Smooth muscle cell (in vitro differentiated cells): ENCODE results near the gene NEGR1. TPM values are rescaled to one million over a fixed set of nuclear protein-coding genes. Genes with fewer than 3 reads are reported as not detected.

Experiments
- DNase-seq: peaks from one replicate; lab custom pipeline; 2025; ENCODE audit not compliant: unreplicated experiment; lab: John Stamatoyannopoulos, UW
- H2AFZ ChIP-seq: fragments of 200-600 bp; sonication (generic); 2 replicates; pipeline ENCODE4 v1.6.0; 2016; ENCODE audit warnings: antibody characterized with exemption, low read depth, mild to moderate bottlenecking
- H3F3A ChIP-seq: fragments of 200-600 bp; sonication (generic); 2 replicates; pipeline ENCODE4 v1.6.0; 2017; ENCODE audit warnings: antibody characterized with exemption, low read depth
- H3K27ac ChIP-seq: fragments of 200-600 bp; sonication (generic); 2 replicates; pipeline ENCODE4 v1.5.1; 2016; ENCODE audit warnings: low read depth, mild to moderate bottlenecking
- H3K27me3 ChIP-seq: fragments of 200-600 bp; sonication (generic); 2 replicates; pipeline ENCODE4 v1.6.1; 2016; ENCODE audit warnings: low read depth, mild to moderate bottlenecking
- H3K36me3 ChIP-seq: fragments of 200-600 bp; sonication (generic); 2 replicates; pipeline ENCODE4 v1.5.1; 2016; ENCODE audit warnings: low read depth
- H3K4me1 ChIP-seq: fragments of 200-600 bp; sonication (generic); 2 replicates; pipeline ENCODE4 v1.5.1; 2016; ENCODE audit warnings: low read depth
- H3K4me2 ChIP-seq: fragments of 200-600 bp; sonication (generic); 2 replicates; pipeline ENCODE4 v1.6.0; 2016; ENCODE audit warnings: mild to moderate bottlenecking
- H3K4me3 ChIP-seq: fragments of 200-600 bp; sonication (generic); 2 replicates; pipeline ENCODE4 v1.5.1; 2016; ENCODE audit warnings: mild to moderate bottlenecking
- H3K79me2 ChIP-seq: fragments of 200-600 bp; sonication (generic); 2 replicates; pipeline ENCODE4 v1.6.0; 2016; ENCODE audit warnings: low read depth, mild to moderate bottlenecking
- H3K9ac ChIP-seq: fragments of 200-600 bp; sonication (generic); 2 replicates; pipeline ENCODE4 v1.6.0; 2016; ENCODE audit warnings: low read depth
- H3K9me3 ChIP-seq: fragments of 200-600 bp; sonication (generic); replicated peaks from 2 replicates; pipeline ENCODE4 v1.5.1; 2016; ENCODE audit warnings: low read depth
- H4K20me1 ChIP-seq: fragments of 200-600 bp; sonication (generic); 2 replicates; pipeline ENCODE4 v1.6.0; 2016; ENCODE audit warnings: low read depth
- WGBS: methylation state at CpG from one replicate; pipeline ENCODE4 v1.1.7; 2016; ENCODE audit warnings: low lambda C conversion rate; 5-methylcytosine and 5-hydroxymethylcytosine counted together
- polyA plus RNA-seq: library from polyadenylated mRNA; unstranded; fragments of >200 nt; fragmentation: Nextera tagmentation; extraction: Ambion mirVana; gene quantifications from 2 replicates; pipeline ENCODE4 v1.2.1, GENCODE V29; 2016
- total RNA-seq: library from RNA; depleted of rRNA; stranded (reverse); fragments of >200 nt; gene quantifications from 2 replicates; pipeline ENCODE4 v1.2.3, GENCODE V29; 2014
- TF ChIP-seq, protein P1 (sequence below): fragments of 200-600 bp; sonication (generic); IDR thresholded peaks from 2 replicates; pipeline ENCODE4 v1.5.1; 2017; ENCODE audit warnings: borderline replicate concordance, mild to moderate bottlenecking, antibody characterized with exemption; ENCODE audit not compliant: insufficient read depth, poor library complexity, severe bottlenecking

Gene NEGR1
- total and polyA plus RNA-seq, 2 experiments from 2014 or later: 0.02 to 0.09 TPM

GRCh38 chr1:71638081-71638766 is 644.1 kb downstream of the NEGR1 start:
- no peaks in the 10 kb centered on the region for H4K20me1 ChIP-seq
- no peaks in the 10 kb centered on the region for H3K4me1 ChIP-seq
- DNase-seq: no peak
- no peaks in the 10 kb centered on the region for H3K36me3 ChIP-seq
- H3F3A ChIP-seq: no peaks in the 10 kb centered on the region
- no peak overlapping the region for H3K27ac ChIP-seq
- WGBS: 55% methylated on average over 4 of the region's 4 CpGs
- no peaks in the 10 kb centered on the region for H3K79me2 ChIP-seq
- H3K4me3 ChIP-seq: no peak overlapping the region
- H2AFZ ChIP-seq: no peak overlapping the region
- TF ChIP-seq, protein P1, sequence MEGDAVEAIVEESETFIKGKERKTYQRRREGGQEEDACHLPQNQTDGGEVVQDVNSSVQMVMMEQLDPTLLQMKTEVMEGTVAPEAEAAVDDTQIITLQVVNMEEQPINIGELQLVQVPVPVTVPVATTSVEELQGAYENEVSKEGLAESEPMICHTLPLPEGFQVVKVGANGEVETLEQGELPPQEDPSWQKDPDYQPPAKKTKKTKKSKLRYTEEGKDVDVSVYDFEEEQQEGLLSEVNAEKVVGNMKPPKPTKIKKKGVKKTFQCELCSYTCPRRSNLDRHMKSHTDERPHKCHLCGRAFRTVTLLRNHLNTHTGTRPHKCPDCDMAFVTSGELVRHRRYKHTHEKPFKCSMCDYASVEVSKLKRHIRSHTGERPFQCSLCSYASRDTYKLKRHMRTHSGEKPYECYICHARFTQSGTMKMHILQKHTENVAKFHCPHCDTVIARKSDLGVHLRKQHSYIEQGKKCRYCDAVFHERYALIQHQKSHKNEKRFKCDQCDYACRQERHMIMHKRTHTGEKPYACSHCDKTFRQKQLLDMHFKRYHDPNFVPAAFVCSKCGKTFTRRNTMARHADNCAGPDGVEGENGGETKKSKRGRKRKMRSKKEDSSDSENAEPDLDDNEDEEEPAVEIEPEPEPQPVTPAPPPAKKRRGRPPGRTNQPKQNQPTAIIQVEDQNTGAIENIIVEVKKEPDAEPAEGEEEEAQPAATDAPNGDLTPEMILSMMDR: no peak
- no peak overlapping the region for H3K4me2 ChIP-seq
- no peaks in the 10 kb centered on the region for H3K9me3 ChIP-seq
- no peaks in the 10 kb centered on the region for H3K27me3 ChIP-seq
- no peak overlapping the region for H3K9ac ChIP-seq

- no peak overlapping the region for H3K27ac ChIP-seq
- H3K79me2 ChIP-seq: no peaks in the 10 kb centered on the region
- WGBS: 86% methylated on average over 2 of the region's 2 CpGs
- no peaks in the 10 kb centered on the region for H3K36me3 ChIP-seq
- no peak for DNase-seq
- no peak overlapping the region for H3K4me3 ChIP-seq
- H3K4me2 ChIP-seq: no peak overlapping the region
- H2AFZ ChIP-seq: no peak overlapping the region
- H3K4me1 ChIP-seq: no peaks in the 10 kb centered on the region
- TF ChIP-seq, protein P1: no peak
- no peak overlapping the region for H3K9ac ChIP-seq
- no peaks in the 10 kb centered on the region for H4K20me1 ChIP-seq
- no peaks in the 10 kb centered on the region for H3K27me3 ChIP-seq
- H3F3A ChIP-seq: no peaks in the 10 kb centered on the region
- no peaks in the 10 kb centered on the region for H3K9me3 ChIP-seq
These were observed 646.8 kb downstream of the NEGR1 start for GRCh38 chr1:71635568-71635967.

DNA sequence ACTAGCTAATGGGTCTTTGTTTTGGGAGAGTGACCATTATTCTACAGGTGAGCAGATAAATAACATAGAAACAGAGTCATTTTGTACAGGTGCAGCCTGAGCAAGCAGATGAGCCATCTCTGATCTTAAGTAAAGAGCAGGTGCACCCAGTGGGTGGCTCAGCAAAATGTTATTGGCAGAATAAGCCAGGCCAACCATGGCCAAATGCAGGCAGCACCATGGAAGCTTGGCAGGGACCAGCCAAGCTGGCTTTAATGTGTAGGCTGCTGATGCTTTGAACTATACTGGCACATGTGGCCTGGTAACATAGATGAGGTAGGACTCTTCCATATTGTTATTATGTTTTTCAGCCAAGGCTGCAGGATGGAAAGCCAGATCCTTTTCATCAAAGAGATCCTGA is 648.2 kb downstream of the NEGR1 start:
- TF ChIP-seq, protein P1: no peak
- Histone ChIP-seq H3K4me2 (no peak overlapping the region), H4K20me1 (no peaks in the 10 kb centered on the region), H3K79me2 (no peaks in the 10 kb centered on the region), H3K27ac (no peak overlapping the region), H3K4me3 (no peak overlapping the region), H3K9ac (no peak overlapping the region), H3K4me1 (no peaks in the 10 kb centered on the region), H3K36me3 (no peaks in the 10 kb centered on the region), H3K9me3 (no peaks in the 10 kb centered on the region), H3F3A (no peaks in the 10 kb centered on the region), H3K27me3 (no peaks in the 10 kb centered on the region), H2AFZ (no peak overlapping the region)
- no peak for DNase-seq

- Histone ChIP-seq H2AFZ (no peak overlapping the region), H3K27me3 (no peaks in the 10 kb centered on the region), H3K4me3 (no peak overlapping the region), H4K20me1 (no peaks in the 10 kb centered on the region), H3F3A (no peaks in the 10 kb centered on the region), H3K4me2 (no peak overlapping the region), H3K4me1 (no peaks in the 10 kb centered on the region), H3K27ac (no peak overlapping the region), H3K9ac (no peak overlapping the region), H3K79me2 (no peaks in the 10 kb centered on the region), H3K36me3 (no peaks in the 10 kb centered on the region), H3K9me3 (no peaks in the 10 kb centered on the region)
- TF ChIP-seq, protein P1: no peak
- 91% methylated on average over 1 of the region's 1 CpG for WGBS
- no peak for DNase-seq
These were observed 652.3 kb downstream of the NEGR1 start for GRCh38 chr1:71630073-71630472.
